SK-N-SH treated with all-trans-retinoic acid at 6 μM for 48 hours (cell line): ENCODE measurements around the gene PCNX3.

Experiments used
- ATAC-seq: fragments of 200-7000 bp; cut with Tn5 transposase; 3 replicates; pipeline ENCODE4 v1.9.1; 2020; ENCODE audit warnings: mild to moderate bottlenecking, moderate library complexity
- ARNTL ChIP-seq: fragments of 450-650 bp; formaldehyde crosslinking; IDR thresholded peaks from 2 replicates; pipeline ENCODE4 v1.5.0; 2020; ENCODE audit warnings: low read depth, mild to moderate bottlenecking, moderate library complexity, borderline replicate concordance
- BACH2 ChIP-seq: fragments of 250-450 bp; sonication (Bioruptor Pico); IDR thresholded peaks from 2 replicates; pipeline ENCODE4 v1.9.0; 2021; ENCODE audit warnings: mild to moderate bottlenecking, borderline replicate concordance
- CREB5 ChIP-seq: fragments of 250-450 bp; sonication (Bioruptor Pico); IDR thresholded peaks from 2 replicates; pipeline ENCODE4 v1.5.1; 2020; ENCODE audit warnings: low read depth, mild to moderate bottlenecking, moderate library complexity
- CSDC2 ChIP-seq: fragments of 250-450 bp; sonication (Bioruptor Pico); IDR thresholded peaks from 2 replicates; pipeline ENCODE4 v1.5.0; 2020; ENCODE audit warnings: mild to moderate bottlenecking, moderate library complexity
- CSRNP3 ChIP-seq: fragments of 250-450 bp; sonication (Bioruptor Pico); IDR thresholded peaks from 2 replicates; pipeline ENCODE4 v1.5.1; 2021; ENCODE audit warnings: mild to moderate bottlenecking, moderate library complexity
- ESRRG ChIP-seq: fragments of 250-450 bp; sonication (Bioruptor Pico); IDR thresholded peaks from 2 replicates; pipeline ENCODE4 v1.6.1; 2021; ENCODE audit warnings: mild to moderate bottlenecking
- ISL1 ChIP-seq: fragments of 250-450 bp; sonication (Bioruptor Pico); IDR thresholded peaks from 2 replicates; pipeline ENCODE4 v2.1.2; 2022; ENCODE audit warnings: mild to moderate bottlenecking, moderate library complexity
- OSR1 ChIP-seq: fragments of 250-450 bp; sonication (Bioruptor Pico); IDR thresholded peaks from 2 replicates; pipeline ENCODE4 v1.8.0; 2022; ENCODE audit warnings: moderate library complexity, mild to moderate bottlenecking, inconsistent platforms
- PATZ1 ChIP-seq: fragments of 250-450 bp; sonication (Bioruptor Pico); IDR thresholded peaks from 2 replicates; pipeline ENCODE4 v1.8.0; 2020; ENCODE audit warnings: mild to moderate bottlenecking, moderate library complexity, borderline replicate concordance
- POU6F1 ChIP-seq: fragments of 250-450 bp; sonication (Bioruptor Pico); IDR thresholded peaks from 2 replicates; pipeline ENCODE4 v1.8.0; 2021; ENCODE audit warnings: low read depth, mild to moderate bottlenecking, moderate library complexity, borderline replicate concordance
- PPARA ChIP-seq: fragments of 250-450 bp; sonication (Bioruptor Pico); IDR thresholded peaks from 2 replicates; pipeline ENCODE4 v1.5.0; 2020; ENCODE audit warnings: mild to moderate bottlenecking, borderline replicate concordance
- RARB ChIP-seq: fragments of 250-450 bp; sonication (Bioruptor Pico); IDR thresholded peaks from 2 replicates; pipeline ENCODE4 v1.8.0; 2021; ENCODE audit warnings: mild to moderate bottlenecking, moderate library complexity
- SNAI2 ChIP-seq: fragments of 250-450 bp; sonication (Bioruptor Pico); IDR thresholded peaks from 2 replicates; pipeline ENCODE4 v1.5.0; 2020; ENCODE audit warnings: mild to moderate bottlenecking, moderate library complexity
- TCF4 ChIP-seq: fragments of 250-450 bp; sonication (Bioruptor Pico); IDR thresholded peaks from 2 replicates; pipeline ENCODE4 v1.8.0; 2021; ENCODE audit warnings: mild to moderate bottlenecking, moderate library complexity, borderline replicate concordance
- TOX ChIP-seq: fragments of 250-450 bp; sonication (Bioruptor Pico); IDR thresholded peaks from 2 replicates; pipeline ENCODE4 v1.8.0; 2021; ENCODE audit warnings: mild to moderate bottlenecking, moderate library complexity, borderline replicate concordance
- TSHZ2 ChIP-seq: fragments of 250-450 bp; sonication (Bioruptor Pico); IDR thresholded peaks from 2 replicates; pipeline ENCODE4 v1.5.0; 2020; ENCODE audit warnings: mild to moderate bottlenecking, moderate library complexity
- ZC3H10 ChIP-seq: fragments of 250-450 bp; sonication (Bioruptor Pico); IDR thresholded peaks from 2 replicates; pipeline ENCODE4 v1.5.1; 2021; ENCODE audit warnings: mild to moderate bottlenecking, moderate library complexity
- ZFP3 ChIP-seq: fragments of 250-450 bp; sonication (Bioruptor Pico); IDR thresholded peaks from 2 replicates; pipeline ENCODE4 v1.5.0; 2020; ENCODE audit warnings: mild to moderate bottlenecking, moderate library complexity
- ZFP30 ChIP-seq: fragments of 450-650 bp; formaldehyde crosslinking; IDR thresholded peaks from 2 replicates; pipeline ENCODE4 v1.5.0; 2022; ENCODE audit warnings: mild to moderate bottlenecking, moderate library complexity
- ZNF565 ChIP-seq: fragments of 450-650 bp; formaldehyde crosslinking; conservative IDR thresholded peaks from 2 replicates; pipeline ENCODE4 v1.5.0; 2020; ENCODE audit warnings: low read depth, mild to moderate bottlenecking, moderate library complexity
- ZNF70 ChIP-seq: fragments of 450-650 bp; formaldehyde crosslinking; IDR thresholded peaks from 2 replicates; pipeline ENCODE4 v1.5.0; 2020; ENCODE audit warnings: mild to moderate bottlenecking, moderate library complexity
- ZNF8 ChIP-seq: fragments of 450-650 bp; formaldehyde crosslinking; IDR thresholded peaks from 2 replicates; pipeline ENCODE4 v1.5.0; 2020; ENCODE audit warnings: mild to moderate bottlenecking, moderate library complexity

Gene PCNX3

GRCh38 chr11:65579291-65579690, 36.3 kb upstream of the PCNX3 start:
- no peak for ATAC-seq
- no peak for TF ChIP-seq ZC3H10 (CRISPR knock-in tag)
- TF ChIP-seq OSR1 (CRISPR knock-in tag): no peak
- no peak for TF ChIP-seq PPARA (CRISPR knock-in tag)
- TF ChIP-seq, all 23 proteins: peak for 0

- ATAC-seq: no peak
- TF ChIP-seq ZNF565 (CRISPR knock-in tag) (no peak), TSHZ2 (CRISPR knock-in tag) (no peak), RARB (CRISPR knock-in tag) (no peak), ZNF70 (no peak), PATZ1 (CRISPR knock-in tag) (no peak), BACH2 (CRISPR knock-in tag) (no peak), SNAI2 (no peak), ZC3H10 (CRISPR knock-in tag) (no peak), ZFP3 (no peak), CSDC2 (no peak), ZNF8 (no peak), TCF4 (CRISPR knock-in tag) (no peak), ZFP30 (CRISPR knock-in tag) (no peak), POU6F1 (CRISPR knock-in tag) (no peak), CSRNP3 (no peak), OSR1 (CRISPR knock-in tag) (no peak), ESRRG (CRISPR knock-in tag) (no peak), ISL1 (no peak)
- TF ChIP-seq, all 23 proteins: peak for 0
Measured at GRCh38 chr11:65580031-65580692, 35.4 kb upstream of the PCNX3 start.

- ATAC-seq: no peak
- TF ChIP-seq CREB5 (CRISPR knock-in tag) (no peak), TOX (CRISPR knock-in tag) (no peak), ARNTL (CRISPR knock-in tag) (no peak), ZNF8 (no peak)
Measured at GRCh38 chr11:65580756-65581155, 34.8 kb upstream of the PCNX3 start.
